ENCODE measurements around the gene CD22.

CD22 gene

GRCh38 chr19:35296644-35297514 lies 32.1 kb upstream of the CD22 start:
- no peak for DNase-seq

GRCh38 chr19:35297515-35297848 lies 31.5 kb upstream of the CD22 start:
- no peak for DNase-seq

- DNase-seq, result no peak
Observed at GRCh38 chr19:35297922-35298321, 31.1 kb upstream of the CD22 start.

GRCh38 chr19:35298561-35298972 lies 30.4 kb upstream of the CD22 start:
- DNase-seq, result no peak

- no peak for DNase-seq
Observed at GRCh38 chr19:35299523-35300338, 29.3 kb upstream of the CD22 start.

GRCh38 chr19:35300339-35300649 lies 28.7 kb upstream of the CD22 start:
- no peak for DNase-seq

GRCh38 chr19:35301961-35302360 lies 27.0 kb upstream of the CD22 start:
- no peak for DNase-seq

GRCh38 chr19:35302446-35302845 lies 26.5 kb upstream of the CD22 start:
- no peak for DNase-seq

GRCh38 chr19:35303357-35303915 lies 25.6 kb upstream of the CD22 start:
- DNase-seq, result no peak

- no peak for DNase-seq
Observed at GRCh38 chr19:35304036-35304435, 25.0 kb upstream of the CD22 start.

- DNase-seq, result no peak
Observed at GRCh38 chr19:35305181-35305580, 23.8 kb upstream of the CD22 start.

GRCh38 chr19:35306473-35307246 lies 22.3 kb upstream of the CD22 start:
- no peak for DNase-seq

- DNase-seq, result no peak
Observed at GRCh38 chr19:35307931-35308330, 21.1 kb upstream of the CD22 start.

- no peak for DNase-seq
Observed at GRCh38 chr19:35308910-35309309, 20.1 kb upstream of the CD22 start.

- DNase-seq, result no peak
Observed at GRCh38 chr19:35309481-35310279, 19.3 kb upstream of the CD22 start.

- no peak for DNase-seq
Observed at GRCh38 chr19:35310331-35310730, 18.7 kb upstream of the CD22 start.

GRCh38 chr19:35310811-35311465 lies 18.0 kb upstream of the CD22 start:
- DNase-seq, result no peak

- no peak for DNase-seq
Observed at GRCh38 chr19:35311901-35312665, 16.9 kb upstream of the CD22 start.

- DNase-seq, result no peak
Observed at GRCh38 chr19:35313587-35313986, 15.4 kb upstream of the CD22 start.

- DNase-seq, result no peak
Observed at GRCh38 chr19:35314031-35314430, 15.0 kb upstream of the CD22 start.

- no peak for DNase-seq
Observed at GRCh38 chr19:35314858-35315470, 14.0 kb upstream of the CD22 start.
